HepG2 (cell line): ENCODE data around the gene TFPI. TPM values are rescaled to one million over a fixed set of nuclear protein-coding genes. Genes with fewer than 3 reads are reported as not detected.

Experiments used
- CREM ChIP-seq, 2 experiments: sonication (generic) in 1 of 2; formaldehyde crosslinking in 1 of 2; IDR thresholded peaks; 2 replicates each; pipeline versions ENCODE4 v1.4.0 to v1.6.1; 2016 to 2020; ENCODE audit warnings: antibody characterized with exemption in 1 of 2, mild to moderate bottlenecking in 1 of 2, missing genetic modification reagents in 1 of 2
- EHMT2 ChIP-seq: fragments of 200-600 bp; sonication (generic); IDR thresholded peaks from 2 replicates; pipeline ENCODE4 v1.7.0; 2017; ENCODE audit warnings: antibody characterized with exemption, low read depth, low read length, borderline replicate concordance
- GATA4 ChIP-seq: sonication (generic); IDR thresholded peaks from 2 replicates; pipeline ENCODE4 v1.6.1; 2016; ENCODE audit warnings: antibody characterized with exemption, low read depth, borderline replicate concordance
- MATR3 ChIP-seq: sonication (generic); formaldehyde crosslinking; IDR thresholded peaks from 2 replicates; pipeline ENCODE4 v1.4.0; 2020; ENCODE audit warnings: missing genetic modification reagents
- MIXL1 ChIP-seq: IDR thresholded peaks from 2 replicates; pipeline ENCODE4 v1.6.1; 2016
- NCOR1 ChIP-seq: fragments of 200-600 bp; sonication (generic); IDR thresholded peaks from 2 replicates; pipeline ENCODE4 v1.7.0; 2017; ENCODE audit warnings: antibody characterized with exemption, low read length, borderline replicate concordance
- ONECUT2 ChIP-seq: sonication (generic); formaldehyde crosslinking; IDR thresholded peaks from 2 replicates; pipeline ENCODE4 v1.4.0; 2020; ENCODE audit warnings: missing genetic modification reagents
- PAX8 ChIP-seq: sonication (generic); formaldehyde crosslinking; IDR thresholded peaks from 2 replicates; pipeline ENCODE4 v1.8.0; 2022; ENCODE audit warnings: mild to moderate bottlenecking, missing genetic modification reagents, borderline replicate concordance
- POLR2A ChIP-seq, 2 experiments: IDR thresholded peaks; 2 replicates each; pipeline ENCODE4 v1.6.1; 2011; ENCODE audit warnings: low read depth in 2 of 2, low read length in 2 of 2, mild to moderate bottlenecking in 1 of 2, moderate library complexity in 1 of 2; ENCODE audit not compliant: insufficient read depth in 1 of 2
- REL ChIP-seq: sonication (generic); formaldehyde crosslinking; conservative IDR thresholded peaks from 2 replicates; pipeline ENCODE4 v1.8.0; 2022; ENCODE audit warnings: mild to moderate bottlenecking, missing genetic modification reagents, moderate library complexity
- REPIN1 ChIP-seq: sonication (generic); formaldehyde crosslinking; IDR thresholded peaks from 2 replicates; pipeline ENCODE4 v1.8.0; 2022; ENCODE audit warnings: missing genetic modification reagents, low read depth, mild to moderate bottlenecking, borderline replicate concordance
- RFX3 ChIP-seq: IDR thresholded peaks from 2 replicates; pipeline ENCODE4 v1.6.1; 2016; ENCODE audit warnings: missing biosample characterization, missing genetic modification reagents
- RXRB ChIP-seq: IDR thresholded peaks from 2 replicates; pipeline ENCODE4 v1.6.1; 2016; ENCODE audit warnings: borderline replicate concordance, missing genetic modification reagents, missing compliant biosample characterization
- SIX4 ChIP-seq: sonication (generic); formaldehyde crosslinking; IDR thresholded peaks from 2 replicates; pipeline ENCODE4 v1.4.0; 2020; ENCODE audit warnings: missing genetic modification reagents
- TEAD3 ChIP-seq: optimal IDR thresholded peaks from 2 replicates; pipeline ENCODE3; 2016; ENCODE audit warnings: borderline replicate concordance
- ZNF549 ChIP-seq: sonication (generic); formaldehyde crosslinking; IDR thresholded peaks from 2 replicates; pipeline ENCODE4 v1.5.0; 2020; ENCODE audit warnings: missing genetic modification reagents
- ZNF550 ChIP-seq: sonication (generic); formaldehyde crosslinking; IDR thresholded peaks from 2 replicates; pipeline ENCODE4 v1.4.0; 2020; ENCODE audit warnings: mild to moderate bottlenecking, missing genetic modification reagents, borderline replicate concordance
- ZNF670 ChIP-seq: sonication (generic); formaldehyde crosslinking; IDR thresholded peaks from 2 replicates; pipeline ENCODE4 v1.8.0; 2022; ENCODE audit warnings: mild to moderate bottlenecking, missing genetic modification reagents, borderline replicate concordance
- ZNF878 ChIP-seq: sonication (generic); formaldehyde crosslinking; IDR thresholded peaks from 2 replicates; pipeline ENCODE4 v1.8.1; 2023; ENCODE audit warnings: mild to moderate bottlenecking, missing genetic modification reagents, moderate library complexity
- polyA plus RNA-seq, 8 experiments: library from polyadenylated mRNA; depleted of rRNA in 3 of 8; stranded (reverse) in 7 of 8; unstranded in 1 of 8; fragments of >200 nt; fragmentation: Illumina TruSeq in 4 of 8; extraction: Trizol in 4 of 8; gene quantifications; 2 replicates each; pipeline versions ENCODE4 v1.2.1 to v1.2.3, GENCODE V29; 2011 to 2016; ENCODE audit warnings: low read depth in 4 of 8, missing spikeins in 1 of 8, mixed read lengths in 1 of 8; ENCODE audit not compliant: insufficient read depth in 1 of 8
- total RNA-seq, 5 experiments: library from RNA; depleted of rRNA; stranded (reverse); fragments of >200 nt; fragmentation: Illumina TruSeq; extraction: Trizol; gene quantifications; 2 replicates each; pipeline ENCODE4 v1.2.3, GENCODE V29; 2016; ENCODE audit warnings: low read depth in 1 of 5
- TF ChIP-seq, protein P1 (sequence below): sonication (generic); formaldehyde crosslinking; conservative IDR thresholded peaks from 2 replicates; pipeline ENCODE4 v1.4.0; 2020; ENCODE audit warnings: mild to moderate bottlenecking, missing genetic modification reagents, moderate library complexity
- TF ChIP-seq, protein P2 (sequence below): sonication (generic); formaldehyde crosslinking; IDR thresholded peaks from 2 replicates; pipeline ENCODE4 v1.4.0; 2020; ENCODE audit warnings: missing genetic modification reagents
- TF ChIP-seq, protein P3 (sequence below): IDR thresholded peaks from 2 replicates; pipeline ENCODE4 v1.6.1; 2016; ENCODE audit warnings: missing genetic modification reagents, missing compliant biosample characterization
- TF ChIP-seq, protein P4 (sequence below): sonication (generic); formaldehyde crosslinking; IDR thresholded peaks from 2 replicates; pipeline ENCODE4 v1.4.0; 2020; ENCODE audit warnings: missing genetic modification reagents, borderline replicate concordance
- TF ChIP-seq, protein P5 (sequence below): sonication (generic); formaldehyde crosslinking; IDR thresholded peaks from 2 replicates; pipeline ENCODE4 v1.4.0; 2020; ENCODE audit warnings: missing genetic modification reagents

Gene TFPI
- total and polyA plus RNA-seq, 2 of the 13 experiments (the other 11 are each of a cell fraction or from before 2014, with no cell fraction given): 301 to 436 TPM

DNA sequence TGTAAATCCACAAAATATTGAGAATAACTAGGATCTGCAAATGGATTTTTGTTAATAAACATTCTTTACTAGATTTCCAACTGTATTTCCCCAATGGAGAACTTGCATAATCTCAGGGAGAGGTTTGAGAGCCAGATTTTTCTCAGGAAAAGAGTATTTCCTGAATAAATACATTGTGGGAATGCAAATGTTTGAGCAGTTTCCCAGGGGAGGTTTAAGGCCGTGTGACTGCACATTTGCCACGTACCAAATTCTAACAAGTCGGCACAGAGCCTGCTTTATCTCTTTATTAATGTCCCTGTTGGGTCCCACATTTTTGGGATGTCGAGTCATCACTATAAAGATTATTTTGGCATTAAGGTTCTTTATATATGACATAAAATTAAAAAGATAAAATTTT is 27.0 kb downstream of the TFPI start (continued):
- TF ChIP-seq, protein P1, sequence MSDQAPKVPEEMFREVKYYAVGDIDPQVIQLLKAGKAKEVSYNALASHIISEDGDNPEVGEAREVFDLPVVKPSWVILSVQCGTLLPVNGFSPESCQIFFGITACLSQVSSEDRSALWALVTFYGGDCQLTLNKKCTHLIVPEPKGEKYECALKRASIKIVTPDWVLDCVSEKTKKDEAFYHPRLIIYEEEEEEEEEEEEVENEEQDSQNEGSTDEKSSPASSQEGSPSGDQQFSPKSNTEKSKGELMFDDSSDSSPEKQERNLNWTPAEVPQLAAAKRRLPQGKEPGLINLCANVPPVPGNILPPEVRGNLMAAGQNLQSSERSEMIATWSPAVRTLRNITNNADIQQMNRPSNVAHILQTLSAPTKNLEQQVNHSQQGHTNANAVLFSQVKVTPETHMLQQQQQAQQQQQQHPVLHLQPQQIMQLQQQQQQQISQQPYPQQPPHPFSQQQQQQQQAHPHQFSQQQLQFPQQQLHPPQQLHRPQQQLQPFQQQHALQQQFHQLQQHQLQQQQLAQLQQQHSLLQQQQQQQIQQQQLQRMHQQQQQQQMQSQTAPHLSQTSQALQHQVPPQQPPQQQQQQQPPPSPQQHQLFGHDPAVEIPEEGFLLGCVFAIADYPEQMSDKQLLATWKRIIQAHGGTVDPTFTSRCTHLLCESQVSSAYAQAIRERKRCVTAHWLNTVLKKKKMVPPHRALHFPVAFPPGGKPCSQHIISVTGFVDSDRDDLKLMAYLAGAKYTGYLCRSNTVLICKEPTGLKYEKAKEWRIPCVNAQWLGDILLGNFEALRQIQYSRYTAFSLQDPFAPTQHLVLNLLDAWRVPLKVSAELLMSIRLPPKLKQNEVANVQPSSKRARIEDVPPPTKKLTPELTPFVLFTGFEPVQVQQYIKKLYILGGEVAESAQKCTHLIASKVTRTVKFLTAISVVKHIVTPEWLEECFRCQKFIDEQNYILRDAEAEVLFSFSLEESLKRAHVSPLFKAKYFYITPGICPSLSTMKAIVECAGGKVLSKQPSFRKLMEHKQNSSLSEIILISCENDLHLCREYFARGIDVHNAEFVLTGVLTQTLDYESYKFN (CRISPR knock-in tag): peak; percentile 61
- TF ChIP-seq ONECUT2 (CRISPR knock-in tag) (no peak), MATR3 (CRISPR knock-in tag) (no peak), RFX3 (CRISPR knock-in tag) (no peak), ZNF670 (CRISPR knock-in tag) (no peak), SIX4 (no peak), ZNF878 (CRISPR knock-in tag) (no peak), ZNF549 (CRISPR knock-in tag) (no peak), POLR2A (IDR thresholded peaks at IDR 0.05; ENCODE audit: insufficient read depth in 1 of 2, low read depth in 2 of 2, low read length in 2 of 2) (no peak), ZNF550 (CRISPR knock-in tag) (no peak), TEAD3 (CRISPR knock-in tag) (peak; percentile 74), EHMT2 (no peak), MIXL1 (peak; percentile 77), PAX8 (no peak), CREM (IDR thresholded peaks at IDR 0.05) (peak; percentile 72), CREM (CRISPR knock-in tag; IDR thresholded peaks at IDR 0.05) (no peak), NCOR1 (no peak), RXRB (CRISPR knock-in tag) (peak; percentile 71), GATA4 (peak; percentile 82; the same call in 1 of the 2 replicates), REL (CRISPR knock-in tag) (no peak), REPIN1 (CRISPR knock-in tag) (no peak)
- TF ChIP-seq, protein P2, sequence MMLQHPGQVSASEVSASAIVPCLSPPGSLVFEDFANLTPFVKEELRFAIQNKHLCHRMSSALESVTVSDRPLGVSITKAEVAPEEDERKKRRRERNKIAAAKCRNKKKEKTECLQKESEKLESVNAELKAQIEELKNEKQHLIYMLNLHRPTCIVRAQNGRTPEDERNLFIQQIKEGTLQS: no peak
- TF ChIP-seq, protein P3, sequence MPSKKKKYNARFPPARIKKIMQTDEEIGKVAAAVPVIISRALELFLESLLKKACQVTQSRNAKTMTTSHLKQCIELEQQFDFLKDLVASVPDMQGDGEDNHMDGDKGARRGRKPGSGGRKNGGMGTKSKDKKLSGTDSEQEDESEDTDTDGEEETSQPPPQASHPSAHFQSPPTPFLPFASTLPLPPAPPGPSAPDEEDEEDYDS: peak; percentile 33; the same call in 1 of the 2 replicates
- TF ChIP-seq, protein P4, sequence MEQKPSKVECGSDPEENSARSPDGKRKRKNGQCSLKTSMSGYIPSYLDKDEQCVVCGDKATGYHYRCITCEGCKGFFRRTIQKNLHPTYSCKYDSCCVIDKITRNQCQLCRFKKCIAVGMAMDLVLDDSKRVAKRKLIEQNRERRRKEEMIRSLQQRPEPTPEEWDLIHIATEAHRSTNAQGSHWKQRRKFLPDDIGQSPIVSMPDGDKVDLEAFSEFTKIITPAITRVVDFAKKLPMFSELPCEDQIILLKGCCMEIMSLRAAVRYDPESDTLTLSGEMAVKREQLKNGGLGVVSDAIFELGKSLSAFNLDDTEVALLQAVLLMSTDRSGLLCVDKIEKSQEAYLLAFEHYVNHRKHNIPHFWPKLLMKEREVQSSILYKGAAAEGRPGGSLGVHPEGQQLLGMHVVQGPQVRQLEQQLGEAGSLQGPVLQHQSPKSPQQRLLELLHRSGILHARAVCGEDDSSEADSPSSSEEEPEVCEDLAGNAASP (CRISPR knock-in tag): no peak
- TF ChIP-seq, protein P5, sequence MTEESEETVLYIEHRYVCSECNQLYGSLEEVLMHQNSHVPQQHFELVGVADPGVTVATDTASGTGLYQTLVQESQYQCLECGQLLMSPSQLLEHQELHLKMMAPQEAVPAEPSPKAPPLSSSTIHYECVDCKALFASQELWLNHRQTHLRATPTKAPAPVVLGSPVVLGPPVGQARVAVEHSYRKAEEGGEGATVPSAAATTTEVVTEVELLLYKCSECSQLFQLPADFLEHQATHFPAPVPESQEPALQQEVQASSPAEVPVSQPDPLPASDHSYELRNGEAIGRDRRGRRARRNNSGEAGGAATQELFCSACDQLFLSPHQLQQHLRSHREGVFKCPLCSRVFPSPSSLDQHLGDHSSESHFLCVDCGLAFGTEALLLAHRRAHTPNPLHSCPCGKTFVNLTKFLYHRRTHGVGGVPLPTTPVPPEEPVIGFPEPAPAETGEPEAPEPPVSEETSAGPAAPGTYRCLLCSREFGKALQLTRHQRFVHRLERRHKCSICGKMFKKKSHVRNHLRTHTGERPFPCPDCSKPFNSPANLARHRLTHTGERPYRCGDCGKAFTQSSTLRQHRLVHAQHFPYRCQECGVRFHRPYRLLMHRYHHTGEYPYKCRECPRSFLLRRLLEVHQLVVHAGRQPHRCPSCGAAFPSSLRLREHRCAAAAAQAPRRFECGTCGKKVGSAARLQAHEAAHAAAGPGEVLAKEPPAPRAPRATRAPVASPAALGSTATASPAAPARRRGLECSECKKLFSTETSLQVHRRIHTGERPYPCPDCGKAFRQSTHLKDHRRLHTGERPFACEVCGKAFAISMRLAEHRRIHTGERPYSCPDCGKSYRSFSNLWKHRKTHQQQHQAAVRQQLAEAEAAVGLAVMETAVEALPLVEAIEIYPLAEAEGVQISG (CRISPR knock-in tag): no peak
